ENCODE data around the gene RHO. TPM values are rescaled to one million over a fixed set of nuclear protein-coding genes. Genes with fewer than 3 reads are reported as not detected.
"Not testable (repeated sequence)": the region's sequence is repeated elsewhere in the genome, so short reads cannot be mapped to it uniquely, and the experiment has no call there.

The RHO gene
- total RNA-seq, 2 experiments from 2014 or later = not detected

DNA sequence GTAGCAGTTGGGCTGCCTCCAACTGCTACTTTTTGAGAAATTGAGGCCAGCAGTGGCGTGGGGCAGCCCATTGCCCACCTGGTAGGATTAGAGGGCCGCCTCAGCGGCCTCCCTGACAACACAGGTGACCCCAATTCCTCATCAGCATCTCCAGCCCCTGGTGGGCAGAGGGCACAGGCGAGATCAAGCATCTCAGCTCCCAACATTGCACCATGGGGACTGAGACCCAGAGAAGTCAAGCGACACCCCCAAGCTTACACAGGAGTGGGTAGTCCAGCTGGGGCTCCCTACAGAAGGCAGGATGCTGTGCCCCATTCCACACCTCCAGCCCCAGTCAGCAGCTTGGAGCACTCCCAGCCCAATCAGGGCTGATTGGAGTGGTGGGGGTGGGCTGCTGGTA lies 14.3 kb downstream of the RHO start:
- Mint-ChIP-seq H3K36me3 (ENCODE audit: low read depth) (no peaks in the 10 kb centered on the region), H3K9me3 (no peaks in the 10 kb centered on the region), H3K27me3 (no peaks in the 10 kb centered on the region), H3K27ac (no peak overlapping the region), H3K4me3 (no peak overlapping the region), H3K4me1 (ENCODE audit: low read depth) (no peaks in the 10 kb centered on the region)
- Histone ChIP-seq H3K4me3 (ENCODE audit: low read length) (no peak overlapping the region), H3K9me3 (ENCODE audit: control insufficient read depth in 1 of 2, insufficient read depth in 1 of 2, low read length in 2 of 2) (no peaks in the 10 kb centered on the region), H3K36me3 (ENCODE audit: insufficient read depth, low read length) (no peaks in the 10 kb centered on the region), H3K27ac (ENCODE audit: low read depth in 1 of 2, low read length in 2 of 2) (no peak overlapping the region), H3K27me3 (ENCODE audit: control insufficient read depth in 1 of 2, insufficient read depth in 2 of 2, low read length in 2 of 2) (no peaks in the 10 kb centered on the region), H3K4me1 (ENCODE audit: insufficient read depth, low read length) (no peaks in the 10 kb centered on the region)
- ChIA-PET CTCF (no interaction called here), POLR2A (interaction anchor here (3.7 kb wide), 1 partner anchor 34 kb away, joined by 11 read pairs; no protein-coding TSS in a partner anchor)
- intact Hi-C loops (cut with DNase I, micrococcal nuclease) = no loop called here
- ATAC-seq (ENCODE audit: poor library complexity) (no peak), DNase-seq (no peak)
- TF ChIP-seq, protein P1, sequence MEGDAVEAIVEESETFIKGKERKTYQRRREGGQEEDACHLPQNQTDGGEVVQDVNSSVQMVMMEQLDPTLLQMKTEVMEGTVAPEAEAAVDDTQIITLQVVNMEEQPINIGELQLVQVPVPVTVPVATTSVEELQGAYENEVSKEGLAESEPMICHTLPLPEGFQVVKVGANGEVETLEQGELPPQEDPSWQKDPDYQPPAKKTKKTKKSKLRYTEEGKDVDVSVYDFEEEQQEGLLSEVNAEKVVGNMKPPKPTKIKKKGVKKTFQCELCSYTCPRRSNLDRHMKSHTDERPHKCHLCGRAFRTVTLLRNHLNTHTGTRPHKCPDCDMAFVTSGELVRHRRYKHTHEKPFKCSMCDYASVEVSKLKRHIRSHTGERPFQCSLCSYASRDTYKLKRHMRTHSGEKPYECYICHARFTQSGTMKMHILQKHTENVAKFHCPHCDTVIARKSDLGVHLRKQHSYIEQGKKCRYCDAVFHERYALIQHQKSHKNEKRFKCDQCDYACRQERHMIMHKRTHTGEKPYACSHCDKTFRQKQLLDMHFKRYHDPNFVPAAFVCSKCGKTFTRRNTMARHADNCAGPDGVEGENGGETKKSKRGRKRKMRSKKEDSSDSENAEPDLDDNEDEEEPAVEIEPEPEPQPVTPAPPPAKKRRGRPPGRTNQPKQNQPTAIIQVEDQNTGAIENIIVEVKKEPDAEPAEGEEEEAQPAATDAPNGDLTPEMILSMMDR (IDR thresholded peaks at IDR 0.05) = no peak

DNA sequence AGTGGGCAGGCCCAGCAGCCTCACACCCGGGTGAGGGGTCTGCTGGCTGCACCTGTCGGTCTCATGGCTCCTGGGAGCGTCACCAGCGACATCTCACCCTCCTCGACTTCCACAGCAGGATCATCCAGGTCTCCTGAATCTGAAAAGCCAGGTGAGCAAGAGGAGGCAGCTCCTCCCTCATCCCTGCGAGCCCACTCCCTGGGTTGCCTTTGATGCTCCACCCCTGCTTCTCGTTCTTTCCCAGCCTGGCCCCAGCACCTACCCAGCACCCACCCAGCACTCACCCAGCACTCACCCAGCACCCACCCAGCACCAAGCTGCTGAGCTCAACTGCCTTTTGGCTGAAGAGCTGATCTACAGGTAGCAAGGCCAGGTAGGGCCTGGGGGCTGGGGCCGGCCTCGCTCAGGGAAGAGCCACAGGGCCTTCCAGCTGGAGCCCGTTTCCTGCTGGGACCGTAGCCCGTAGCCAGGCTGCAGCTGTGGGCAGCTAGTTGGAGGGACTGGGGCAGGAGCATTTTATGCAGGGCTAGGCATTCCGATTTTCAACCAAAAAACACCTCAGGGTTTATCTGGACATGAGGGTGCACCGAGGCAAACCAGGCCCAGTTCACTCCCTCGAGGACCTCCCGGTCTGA lies 14.8 kb downstream of the RHO start, which contains the start of gene H1-8:
TSS of gene H1-8 (plus strand) at position 20 of the 635 bp plus-strand sequence. CDS start at position 64, 44 bp downstream.
- intact Hi-C loops (cut with DNase I, micrococcal nuclease) = no loop called here
- Histone ChIP-seq H3K4me3 (ENCODE audit: low read length) (no peak within 1 kb of the TSS), H3K36me3 (ENCODE audit: insufficient read depth, low read length) (no peaks in the 10 kb centered on the region), H3K27ac (ENCODE audit: low read depth in 1 of 2, low read length in 2 of 2) (no peak within 1 kb of the TSS), H3K9me3 (ENCODE audit: control insufficient read depth in 1 of 2, insufficient read depth in 1 of 2, low read length in 2 of 2) (no peaks in the 10 kb centered on the region), H3K27me3 (ENCODE audit: control insufficient read depth in 1 of 2, insufficient read depth in 2 of 2, low read length in 2 of 2) (no peaks in the 10 kb centered on the region), H3K4me1 (ENCODE audit: insufficient read depth, low read length) (no peaks in the 10 kb centered on the region)
- TF ChIP-seq, protein P1 (IDR thresholded peaks at IDR 0.05) = no peak
- Mint-ChIP-seq H3K27me3 (no peaks in the 10 kb centered on the region), H3K9me3 (no peaks in the 10 kb centered on the region), H3K4me3 (no peak within 1 kb of the TSS), H3K27ac (no peak within 1 kb of the TSS), H3K4me1 (ENCODE audit: low read depth) (no peaks in the 10 kb centered on the region), H3K36me3 (ENCODE audit: low read depth) (no peaks in the 10 kb centered on the region)
- ATAC-seq (ENCODE audit: poor library complexity) (no peak), DNase-seq (no peak)
- ChIA-PET CTCF (no interaction called here), POLR2A (interaction anchor here (3.7 kb wide), 1 partner anchor 33 kb away, joined by 11 read pairs; no protein-coding TSS in a partner anchor)

DNA sequence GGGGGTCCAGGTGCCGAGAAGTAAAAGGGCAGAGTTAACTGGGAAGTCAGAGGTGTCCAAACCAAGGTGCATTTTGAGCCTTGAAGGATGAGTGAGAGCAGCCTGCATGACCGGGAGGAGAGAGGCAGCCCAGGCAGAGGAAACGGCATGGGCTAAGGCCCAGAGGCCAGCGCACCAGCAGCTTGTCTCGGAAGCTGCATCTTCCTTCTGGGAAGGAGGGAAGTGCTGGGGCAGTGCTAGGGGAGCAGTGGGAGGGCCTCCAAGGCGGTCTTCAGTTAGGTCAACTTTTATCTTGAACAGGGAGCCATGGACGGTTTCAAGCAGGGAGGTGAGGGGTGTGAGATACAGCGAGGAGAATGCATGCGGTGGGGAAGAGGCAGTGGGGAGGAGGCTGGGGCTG lies 15.6 kb downstream of the RHO start:
- H3K27me3 Mint-ChIP-seq = no peaks in the 10 kb centered on the region
- H3K4me3 Mint-ChIP-seq = no peak overlapping the region
- ATAC-seq (ENCODE audit: poor library complexity) (no peak), DNase-seq (no peak)
- no peaks in the 10 kb centered on the region for H3K4me1 Mint-ChIP-seq (ENCODE audit: low read depth)
- H3K9me3 Mint-ChIP-seq = no peaks in the 10 kb centered on the region
- no peaks in the 10 kb centered on the region for H3K4me1 ChIP-seq (ENCODE audit: insufficient read depth, low read length)
- no peak overlapping the region for H3K27ac Mint-ChIP-seq
- TF ChIP-seq, protein P1 (IDR thresholded peaks at IDR 0.05) = no peak
- H3K36me3 Mint-ChIP-seq (ENCODE audit: low read depth) = no peaks in the 10 kb centered on the region
- ChIA-PET POLR2A (interaction anchor here (3.7 kb wide), 1 partner anchor 33 kb away, joined by 11 read pairs; no protein-coding TSS in a partner anchor), CTCF (no interaction called here)
- intact Hi-C loops (cut with DNase I, micrococcal nuclease) = no loop called here
- no peak overlapping the region for H3K27ac ChIP-seq (ENCODE audit: low read depth in 1 of 2, low read length in 2 of 2)
- H3K9me3 ChIP-seq (ENCODE audit: control insufficient read depth in 1 of 2, insufficient read depth in 1 of 2, low read length in 2 of 2) = no peaks in the 10 kb centered on the region
- no peaks in the 10 kb centered on the region for H3K36me3 ChIP-seq (ENCODE audit: insufficient read depth, low read length)
- no peaks in the 10 kb centered on the region for H3K27me3 ChIP-seq (ENCODE audit: control insufficient read depth in 1 of 2, insufficient read depth in 2 of 2, low read length in 2 of 2)
- no peak overlapping the region for H3K4me3 ChIP-seq (ENCODE audit: low read length)

DNA sequence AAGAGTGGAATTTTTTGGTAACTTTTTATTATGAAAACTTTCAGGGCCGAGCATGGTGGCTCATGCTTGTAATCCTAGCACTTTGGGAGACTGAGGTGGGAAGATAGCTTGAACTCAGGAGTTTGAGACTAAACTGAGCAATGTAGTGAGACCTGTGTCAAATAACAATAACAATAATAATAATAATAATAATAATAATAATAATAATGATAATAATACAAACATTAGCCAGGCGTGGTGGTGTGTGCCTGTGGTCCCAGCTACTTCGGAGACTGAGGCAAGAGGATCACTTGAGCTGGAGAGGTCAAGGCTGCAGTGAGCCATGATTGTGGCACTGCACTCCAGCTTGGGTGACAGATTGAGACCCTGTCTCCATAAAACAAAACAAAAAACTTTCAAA lies 17.5 kb downstream of the RHO start:
- H3K36me3 ChIP-seq (ENCODE audit: insufficient read depth, low read length); H3K4me1 ChIP-seq (ENCODE audit: insufficient read depth, low read length); H3K4me1 Mint-ChIP-seq (ENCODE audit: low read depth); H3K27ac Mint-ChIP-seq; ATAC-seq (ENCODE audit: poor library complexity); H3K9me3 ChIP-seq (ENCODE audit: control insufficient read depth in 1 of 2, insufficient read depth in 1 of 2, low read length in 2 of 2); H3K27me3 Mint-ChIP-seq; CTCF ChIA-PET; H3K4me3 Mint-ChIP-seq; H3K4me3 ChIP-seq (ENCODE audit: low read length); H3K36me3 Mint-ChIP-seq (ENCODE audit: low read depth); H3K27ac ChIP-seq (ENCODE audit: low read depth in 1 of 2, low read length in 2 of 2); DNase-seq; H3K9me3 Mint-ChIP-seq; H3K27me3 ChIP-seq (ENCODE audit: control insufficient read depth in 1 of 2, insufficient read depth in 2 of 2, low read length in 2 of 2); intact Hi-C loops (cut with DNase I, micrococcal nuclease): not testable (repeated sequence)
- POLR2A ChIA-PET = interaction anchor here (3.7 kb wide), 1 partner anchor 31 kb away, joined by 11 read pairs; no protein-coding TSS in a partner anchor
